Endothelial cell of umbilical vein (primary cell): ENCODE data around the gene ACP2. TPM values are rescaled to one million over a fixed set of nuclear protein-coding genes. Genes with fewer than 3 reads are reported as not detected.

Experiments used
- BruUV-seq: library from RNA; stranded (reverse); fragments of 400-500 nt; replicated peaks from 2 replicates; lab custom pipeline; 2021; lab: Mats Ljungman, UMichigan
- CTCF ChIA-PET: fragments of 300-600, 350-600 bp; sonication (Branson Sonifier 250); formaldehyde crosslinking; loops from one replicate; lab custom pipeline; 2021; ENCODE audit warnings: antibody characterized with exemption, inconsistent platforms; lab: Charles Lee
- POLR2A ChIA-PET: fragments of 300-600, 350-600 bp; sonication (Branson Sonifier 250); formaldehyde crosslinking; loops from one replicate; lab custom pipeline; 2021; ENCODE audit warnings: antibody characterized with exemption, inconsistent platforms; lab: Charles Lee
- DNase-seq: peaks from one replicate; pipeline ENCODE4 v3.0.0-alpha.2; 2011; ENCODE audit warnings: low read depth, low spot score
- FAIRE-seq: peaks from 2 replicates; lab custom pipeline; 2011; peaks lifted over from hg19 to GRCh38; lab: Jason Lieb, UNC
- H2AFZ ChIP-seq: 2 replicates; pipeline ENCODE4 v1.6.0; 2012; ENCODE audit warnings: low read depth, low read length, control low read depth, inconsistent platforms
- H3K27ac ChIP-seq: 2 replicates; pipeline ENCODE4 v1.5.1; 2011; ENCODE audit warnings: low read depth, mild to moderate bottlenecking, control low read depth, low read length, moderate library complexity; ENCODE audit not compliant: insufficient read depth
- H3K27me3 ChIP-seq, 2 experiments: 2 replicates each; pipeline versions ENCODE4 v1.6.0 to v1.6.1; 2011; ENCODE audit warnings: low read length in 2 of 2, mixed read lengths in 1 of 2; ENCODE audit not compliant: control insufficient read depth in 2 of 2, insufficient read depth in 2 of 2
- H3K36me3 ChIP-seq, 2 experiments: 2 replicates in 1 of 2; 3 replicates in 1 of 2; pipeline ENCODE4 v1.5.1; 2011; ENCODE audit warnings: low read length in 2 of 2, mild to moderate bottlenecking in 1 of 2, moderate library complexity in 1 of 2; ENCODE audit not compliant: control insufficient read depth in 2 of 2, insufficient read depth in 2 of 2; ENCODE audit errors: extremely low read depth in 1 of 2
- H3K4me1 ChIP-seq: 3 replicates; pipeline ENCODE4 v1.5.1; 2011; ENCODE audit warnings: mild to moderate bottlenecking, low read length; ENCODE audit not compliant: control insufficient read depth, insufficient read depth; ENCODE audit errors: extremely low read depth
- H3K4me2 ChIP-seq: 2 replicates; pipeline ENCODE4 v1.6.1; 2011; ENCODE audit warnings: low read length, control low read depth, mixed read lengths; ENCODE audit not compliant: insufficient read depth
- H3K4me3 ChIP-seq, 3 experiments: fragments of 200-600 bp in 1 of 3; sonication (generic), shearing (Covaris generic) in 1 of 3; replicated peaks in 1 of 3; 2 replicates each; pipeline ENCODE4 v1.5.1; 2011 to 2016; ENCODE audit warnings: control low read depth in 3 of 3, low read length in 3 of 3, mild to moderate bottlenecking in 2 of 3, inconsistent platforms in 1 of 3, low read depth in 1 of 3, moderate library complexity in 1 of 3; ENCODE audit not compliant: insufficient read depth in 1 of 3
- H3K79me2 ChIP-seq: 2 replicates; pipeline ENCODE4 v1.6.0; 2012; ENCODE audit warnings: low read length, inconsistent platforms; ENCODE audit not compliant: control insufficient read depth, insufficient read depth
- H3K9ac ChIP-seq: replicated peaks from 2 replicates; pipeline ENCODE3; 2011; ENCODE audit warnings: low read length, control low read depth; ENCODE audit not compliant: insufficient read depth; ENCODE audit errors: extremely low read depth
- H3K9me1 ChIP-seq: replicated peaks from 3 replicates; pipeline ENCODE4 v1.6.0; 2011; ENCODE audit warnings: mild to moderate bottlenecking, low read length; ENCODE audit not compliant: control insufficient read depth, insufficient read depth; ENCODE audit errors: extremely low read depth
- H3K9me3 ChIP-seq: replicated peaks from 2 replicates; pipeline ENCODE4 v1.5.1; 2012; ENCODE audit warnings: low read length, inconsistent platforms; ENCODE audit not compliant: control insufficient read depth, insufficient read depth
- H4K20me1 ChIP-seq: replicated peaks from 2 replicates; pipeline ENCODE3; 2011; ENCODE audit warnings: mild to moderate bottlenecking, low read length; ENCODE audit not compliant: control insufficient read depth, insufficient read depth; ENCODE audit errors: extremely low read depth
- EZH2 ChIP-seq: IDR thresholded peaks from 2 replicates; pipeline ENCODE4 v1.6.1; 2012; ENCODE audit warnings: borderline replicate concordance, low read depth, mild to moderate bottlenecking, moderate library complexity, low read length, inconsistent platforms; ENCODE audit not compliant: severe bottlenecking
- FOS ChIP-seq: IDR thresholded peaks from 2 replicates; pipeline ENCODE4 v1.6.1; 2011; ENCODE audit warnings: mild to moderate bottlenecking, low read length, moderate library complexity, borderline replicate concordance; ENCODE audit not compliant: insufficient read depth
- GATA2 ChIP-seq: IDR thresholded peaks from 2 replicates; pipeline ENCODE4 v1.7.0; 2011; ENCODE audit warnings: low read depth, mild to moderate bottlenecking, moderate library complexity, mixed read lengths, low read length; ENCODE audit not compliant: insufficient read length, insufficient read depth
- JUN ChIP-seq: IDR thresholded peaks from 2 replicates; pipeline ENCODE4 v1.6.1; 2011; ENCODE audit warnings: borderline replicate concordance, low read depth; ENCODE audit not compliant: insufficient read length, insufficient read depth
- MYC ChIP-seq: IDR thresholded peaks from one replicate; pipeline ENCODE4 v1.6.1; 2011; ENCODE audit warnings: mild to moderate bottlenecking, low read depth, low read length
- POLR2A ChIP-seq: IDR thresholded peaks from 2 replicates; pipeline ENCODE4 v1.6.1; 2012; ENCODE audit warnings: low read depth, mild to moderate bottlenecking, control low read depth, low read length
- POLR2AphosphoS5 ChIP-seq: IDR thresholded peaks from 2 replicates; pipeline ENCODE4 v1.6.1; 2012; ENCODE audit warnings: low read depth, mild to moderate bottlenecking, control low read depth, low read length, moderate library complexity; ENCODE audit not compliant: insufficient read depth
- dilution Hi-C: fragments of 300-500 bp; cut with MboI; formaldehyde crosslinking; loops from one replicate; pipeline ENCODE4 v1.15.0; 2019; ENCODE audit warnings: low sequenced_read_pairs; ENCODE audit not compliant: extremely low pct_ligation_motif_present
- intact Hi-C: fragments of 100-400 bp; cut with micrococcal nuclease; formaldehyde crosslinking; loops from one replicate; pipeline ENCODE4 v1.10.0; 2022
- polyA plus RNA-seq, 4 experiments: library from polyadenylated mRNA; depleted of rRNA in 3 of 4; stranded (reverse) in 3 of 4; unstranded in 1 of 4; fragments of >200 nt; gene quantifications; 2 replicates each; pipeline versions ENCODE4 v1.2.1 to v1.2.3, GENCODE V29; 2011 to 2012; ENCODE audit warnings: missing spikeins in 1 of 4
- total RNA-seq: library from RNA; stranded (reverse); gene quantifications from 2 replicates; pipeline ENCODE4 v1.2.3, GENCODE V29; 2021
- TF ChIP-seq, protein P1 (sequence below), 2 donors: IDR thresholded peaks; 1 replicate in 1 of 2; 2 replicates in 1 of 2; pipeline ENCODE4 v1.5.1; 2011; ENCODE audit warnings: low read length in 2 of 2, mild to moderate bottlenecking in 2 of 2, moderate library complexity in 2 of 2, control low read depth in 1 of 2, inconsistent platforms in 1 of 2, low read depth in 1 of 2; ENCODE audit not compliant: insufficient read depth in 1 of 2; ENCODE audit errors: extremely low read depth in 1 of 2
- TF ChIP-seq, protein P2 (sequence below): IDR thresholded peaks from 2 replicates; pipeline ENCODE4 v1.6.1; 2011; ENCODE audit not compliant: insufficient read depth, insufficient read length

Gene ACP2
- total and polyA plus RNA-seq, 2 donors (not counting 3 experiments of a cell fraction or from before 2014, with no cell fraction given) = 35.6 to 49.2 TPM

DNA sequence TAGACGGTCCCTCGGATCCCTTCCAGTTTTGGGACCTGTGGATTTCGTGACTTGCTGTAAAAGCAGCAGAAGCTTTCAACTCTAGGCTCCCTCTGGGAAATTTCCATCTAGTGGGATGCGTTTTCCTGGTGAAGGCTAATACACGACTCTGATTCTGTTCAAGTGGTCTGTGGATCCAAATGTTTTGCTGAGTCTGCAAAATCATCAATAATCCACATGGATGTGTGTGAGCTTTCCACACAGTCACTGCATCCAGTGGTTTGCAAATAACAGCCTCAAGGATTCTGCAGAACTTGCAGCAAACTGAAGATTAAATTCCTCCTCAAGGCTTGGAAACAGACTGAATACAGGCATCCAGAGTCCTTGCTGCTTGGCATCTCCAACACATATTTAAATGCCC, 46.0 kb downstream of the ACP2 start:
- H3K4me1 ChIP-seq = no peaks in the 10 kb centered on the region
- dilution Hi-C loops = no loop called here
- TF ChIP-seq POLR2AphosphoS5 (no peak), POLR2A (no peak), FOS (no peak), JUN (no peak), MYC (no peak)
- TF ChIP-seq, protein P1, sequence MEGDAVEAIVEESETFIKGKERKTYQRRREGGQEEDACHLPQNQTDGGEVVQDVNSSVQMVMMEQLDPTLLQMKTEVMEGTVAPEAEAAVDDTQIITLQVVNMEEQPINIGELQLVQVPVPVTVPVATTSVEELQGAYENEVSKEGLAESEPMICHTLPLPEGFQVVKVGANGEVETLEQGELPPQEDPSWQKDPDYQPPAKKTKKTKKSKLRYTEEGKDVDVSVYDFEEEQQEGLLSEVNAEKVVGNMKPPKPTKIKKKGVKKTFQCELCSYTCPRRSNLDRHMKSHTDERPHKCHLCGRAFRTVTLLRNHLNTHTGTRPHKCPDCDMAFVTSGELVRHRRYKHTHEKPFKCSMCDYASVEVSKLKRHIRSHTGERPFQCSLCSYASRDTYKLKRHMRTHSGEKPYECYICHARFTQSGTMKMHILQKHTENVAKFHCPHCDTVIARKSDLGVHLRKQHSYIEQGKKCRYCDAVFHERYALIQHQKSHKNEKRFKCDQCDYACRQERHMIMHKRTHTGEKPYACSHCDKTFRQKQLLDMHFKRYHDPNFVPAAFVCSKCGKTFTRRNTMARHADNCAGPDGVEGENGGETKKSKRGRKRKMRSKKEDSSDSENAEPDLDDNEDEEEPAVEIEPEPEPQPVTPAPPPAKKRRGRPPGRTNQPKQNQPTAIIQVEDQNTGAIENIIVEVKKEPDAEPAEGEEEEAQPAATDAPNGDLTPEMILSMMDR (IDR thresholded peaks at IDR 0.05; ENCODE audit: extremely low read depth in 1 of 2, insufficient read depth in 1 of 2, low read depth in 1 of 2, low read length in 2 of 2) = no peak
- H2AFZ ChIP-seq = no peak overlapping the region
- H3K9ac ChIP-seq = no peak overlapping the region
- no peak overlapping the region for H3K4me2 ChIP-seq
- ChIA-PET CTCF (interaction anchor here (0.8 to 1.3 kb wide), 3 partner anchors 12 to 153 kb away, joined by 3 read pairs; partner anchors contain the start of gene DDB2), POLR2A (no interaction called here)
- BruUV-seq = no TSS peak
- no peaks in the 10 kb centered on the region for H4K20me1 ChIP-seq
- peaks cover 0 to 17% of the 10 kb centered on the region in 2 experiments for H3K27me3 ChIP-seq
- H3K27ac ChIP-seq = no peak overlapping the region
- no peaks in the 10 kb centered on the region for H3K36me3 ChIP-seq
- FAIRE-seq (no peak), DNase-seq (no peak)
- no peaks in the 10 kb centered on the region for H3K79me2 ChIP-seq
- H3K9me1 ChIP-seq = no peaks in the 10 kb centered on the region
- no peaks in the 10 kb centered on the region for H3K9me3 ChIP-seq
- intact Hi-C loops = no loop called here
- H3K4me3 ChIP-seq = no peak overlapping the region

DNA sequence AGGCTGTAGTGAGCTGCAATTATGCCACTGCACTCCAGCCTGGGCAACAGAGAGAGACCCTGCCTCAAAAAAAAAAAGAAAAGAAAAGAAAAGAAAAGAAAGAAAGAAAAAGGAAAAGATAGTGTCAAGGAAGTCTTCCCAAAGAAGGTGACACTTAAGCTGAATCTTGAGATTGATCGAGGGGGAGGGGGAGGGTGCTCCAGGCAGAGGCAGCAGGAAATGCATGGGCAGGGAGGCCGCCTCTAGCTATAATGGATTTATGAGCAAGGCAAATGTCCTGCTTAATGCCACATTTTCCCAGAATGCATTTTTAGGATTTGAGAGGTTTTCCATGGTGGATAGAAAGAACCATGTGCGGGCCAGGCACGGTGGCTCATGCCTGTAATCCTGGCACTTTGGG, 47.6 kb downstream of the ACP2 start:
- Histone ChIP-seq H3K4me1 (no peaks in the 10 kb centered on the region), H3K27ac (no peak overlapping the region), H3K4me3 (no peak overlapping the region), H3K9me1 (no peaks in the 10 kb centered on the region), H3K9ac (no peak overlapping the region), H4K20me1 (no peaks in the 10 kb centered on the region), H3K4me2 (no peak overlapping the region), H3K36me3 (no peaks in the 10 kb centered on the region), H3K79me2 (no peaks in the 10 kb centered on the region), H2AFZ (no peak overlapping the region), H3K9me3 (no peaks in the 10 kb centered on the region), H3K27me3 (peaks cover 0 to 13% of the 10 kb centered on the region in 2 experiments)
- CTCF ChIA-PET = interaction anchor here (1.8 kb wide), 2 partner anchors 14 to 33 kb away, joined by 4 to 9 read pairs; no protein-coding TSS in a partner anchor
- DNase-seq = no peak
- dilution Hi-C loops = no loop called here
- no peak for FAIRE-seq
- BruUV-seq = no TSS peak
- intact Hi-C loops = no loop called here
- TF ChIP-seq FOS = no peak
- TF ChIP-seq, protein P2, sequence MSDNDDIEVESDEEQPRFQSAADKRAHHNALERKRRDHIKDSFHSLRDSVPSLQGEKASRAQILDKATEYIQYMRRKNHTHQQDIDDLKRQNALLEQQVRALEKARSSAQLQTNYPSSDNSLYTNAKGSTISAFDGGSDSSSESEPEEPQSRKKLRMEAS = no peak
- TF ChIP-seq POLR2A = no peak
- TF ChIP-seq MYC = no peak
- TF ChIP-seq GATA2 = no peak
- TF ChIP-seq, protein P1 (IDR thresholded peaks at IDR 0.05; ENCODE audit: extremely low read depth in 1 of 2, insufficient read depth in 1 of 2, low read depth in 1 of 2, low read length in 2 of 2) = no peak
- TF ChIP-seq POLR2AphosphoS5 = no peak
- no peak for TF ChIP-seq JUN
- TF ChIP-seq EZH2 = no peak
- POLR2A ChIA-PET = no interaction called here
